Lower lobe of right lung (tissue), 2 donors: ENCODE data around the gene FAM9A. TPM values are rescaled to one million over a fixed set of nuclear protein-coding genes. Genes with fewer than 3 reads are reported as not detected.

Experiments used
- ATAC-seq, 2 donors: fragments of 200-7000 bp; cut with Tn5 transposase; one replicate each; pipeline ENCODE4 v1.9.1; 2020 to 2022; ENCODE audit warnings: mild to moderate bottlenecking in 2 of 2, moderate library complexity in 2 of 2
- DNase-seq: peaks from one replicate; pipeline ENCODE4 v3.0.0-alpha.2; 2020
- H3K27ac ChIP-seq: fragments of 200-600 bp; one replicate; pipeline ENCODE4 v1.8.0; 2022
- H3K27me3 ChIP-seq: fragments of 200-600 bp; one replicate; pipeline ENCODE4 v1.8.0; 2022; ENCODE audit warnings: low read depth
- H3K36me3 ChIP-seq: fragments of 200-600 bp; one replicate; pipeline ENCODE4 v1.8.0; 2022; ENCODE audit warnings: mild to moderate bottlenecking
- H3K4me1 ChIP-seq: fragments of 200-600 bp; one replicate; pipeline ENCODE4 v1.8.0; 2022
- H3K4me3 ChIP-seq: fragments of 200-600 bp; one replicate; pipeline ENCODE4 v1.8.0; 2022; ENCODE audit warnings: mild to moderate bottlenecking
- H3K9me3 ChIP-seq: fragments of 200-600 bp; one replicate; pipeline ENCODE4 v1.8.0; 2022
- intact Hi-C: fragments of 100-400 bp; cut with DNase I; formaldehyde crosslinking; loops from one replicate; pipeline ENCODE4 v1.11.0; 2022
- total RNA-seq: library from RNA; stranded (reverse); fragmentation: NEBNext Ultra II Directional; extraction: Animal tissue kit (Norgen Biotek cat#: 25700); gene quantifications from one replicate; pipeline ENCODE4 v1.2.1, GENCODE V29; 2021
- TF ChIP-seq, protein P1 (sequence below): fragments of 200-600 bp; IDR thresholded peaks from one replicate; pipeline ENCODE4 v1.8.0; 2022; ENCODE audit warnings: antibody characterized with exemption, mild to moderate bottlenecking
- donor health status: DM: no; HTN: yes; CAD: no; lungs with severe emphysema.

Gene FAM9A
- total RNA-seq, 1 donor from 2014 or later, result not detected

DNA sequence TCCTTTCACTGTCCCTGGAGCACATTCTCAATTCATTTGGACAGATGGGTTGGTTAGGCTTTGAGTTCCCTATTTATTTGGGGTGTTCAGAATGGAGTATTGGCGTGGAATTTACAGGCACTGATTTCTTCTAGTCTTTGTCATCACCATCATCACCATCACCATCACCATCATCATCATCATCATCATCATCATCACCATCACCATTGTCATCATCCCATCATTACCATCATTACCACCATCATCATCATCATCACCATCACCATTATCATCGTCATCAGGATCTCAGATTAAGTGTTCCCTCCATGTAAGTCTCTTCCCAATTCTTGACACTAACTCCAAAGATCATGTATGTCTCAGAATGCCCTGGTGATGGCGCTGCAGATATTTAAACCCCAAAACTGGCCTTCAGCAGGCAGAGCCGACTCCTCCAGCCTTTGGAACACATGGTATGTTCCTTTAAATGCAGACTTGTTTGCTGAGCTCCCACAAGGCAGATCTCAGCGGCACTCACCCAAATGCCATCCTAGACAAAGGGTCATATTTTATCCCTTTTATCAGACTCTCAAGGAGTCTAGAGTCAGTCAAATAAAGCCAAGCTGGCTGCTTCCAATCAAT lies 19.8 kb upstream of the FAM9A start:
- TF ChIP-seq, protein P1, sequence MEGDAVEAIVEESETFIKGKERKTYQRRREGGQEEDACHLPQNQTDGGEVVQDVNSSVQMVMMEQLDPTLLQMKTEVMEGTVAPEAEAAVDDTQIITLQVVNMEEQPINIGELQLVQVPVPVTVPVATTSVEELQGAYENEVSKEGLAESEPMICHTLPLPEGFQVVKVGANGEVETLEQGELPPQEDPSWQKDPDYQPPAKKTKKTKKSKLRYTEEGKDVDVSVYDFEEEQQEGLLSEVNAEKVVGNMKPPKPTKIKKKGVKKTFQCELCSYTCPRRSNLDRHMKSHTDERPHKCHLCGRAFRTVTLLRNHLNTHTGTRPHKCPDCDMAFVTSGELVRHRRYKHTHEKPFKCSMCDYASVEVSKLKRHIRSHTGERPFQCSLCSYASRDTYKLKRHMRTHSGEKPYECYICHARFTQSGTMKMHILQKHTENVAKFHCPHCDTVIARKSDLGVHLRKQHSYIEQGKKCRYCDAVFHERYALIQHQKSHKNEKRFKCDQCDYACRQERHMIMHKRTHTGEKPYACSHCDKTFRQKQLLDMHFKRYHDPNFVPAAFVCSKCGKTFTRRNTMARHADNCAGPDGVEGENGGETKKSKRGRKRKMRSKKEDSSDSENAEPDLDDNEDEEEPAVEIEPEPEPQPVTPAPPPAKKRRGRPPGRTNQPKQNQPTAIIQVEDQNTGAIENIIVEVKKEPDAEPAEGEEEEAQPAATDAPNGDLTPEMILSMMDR, result no peak
- DNase-seq (no peak), ATAC-seq (no peak)
- Histone ChIP-seq H3K4me3 (no peak overlapping the region), H3K27me3 (no peaks in the 10 kb centered on the region), H3K4me1 (no peaks in the 10 kb centered on the region), H3K9me3 (no peaks in the 10 kb centered on the region), H3K27ac (no peak overlapping the region), H3K36me3 (no peaks in the 10 kb centered on the region)
- intact Hi-C loops, result no loop called here

DNA sequence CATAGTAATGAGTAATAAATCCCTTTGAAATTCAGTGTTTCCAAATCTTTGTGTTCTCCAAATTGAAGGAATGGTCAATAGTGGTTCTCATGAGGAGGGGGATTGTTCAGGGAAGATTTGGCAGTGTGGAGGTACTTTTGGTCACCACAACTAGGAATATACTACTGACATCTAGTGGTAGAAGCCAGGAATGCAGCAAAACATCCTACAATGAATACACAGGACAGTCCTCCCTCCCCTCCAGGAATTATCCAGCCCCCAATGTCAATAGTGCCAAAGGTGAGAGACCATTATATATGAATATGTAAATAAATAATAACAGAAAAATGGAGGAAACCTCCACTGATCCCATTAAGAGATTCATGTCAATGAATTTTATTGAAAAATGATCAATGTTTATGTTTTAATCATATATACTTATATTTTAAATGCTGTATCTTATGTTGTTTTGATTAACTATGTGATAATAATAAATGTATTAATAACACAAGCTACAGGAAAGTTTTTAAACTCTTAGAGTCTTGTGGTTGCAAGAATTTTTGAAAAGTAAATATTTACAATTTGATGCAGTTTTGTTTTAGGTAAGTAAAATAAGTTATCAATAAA lies 14.4 kb upstream of the FAM9A start:
- intact Hi-C loops, result no loop called here
- no peaks in the 10 kb centered on the region for H3K4me1 ChIP-seq

DNA sequence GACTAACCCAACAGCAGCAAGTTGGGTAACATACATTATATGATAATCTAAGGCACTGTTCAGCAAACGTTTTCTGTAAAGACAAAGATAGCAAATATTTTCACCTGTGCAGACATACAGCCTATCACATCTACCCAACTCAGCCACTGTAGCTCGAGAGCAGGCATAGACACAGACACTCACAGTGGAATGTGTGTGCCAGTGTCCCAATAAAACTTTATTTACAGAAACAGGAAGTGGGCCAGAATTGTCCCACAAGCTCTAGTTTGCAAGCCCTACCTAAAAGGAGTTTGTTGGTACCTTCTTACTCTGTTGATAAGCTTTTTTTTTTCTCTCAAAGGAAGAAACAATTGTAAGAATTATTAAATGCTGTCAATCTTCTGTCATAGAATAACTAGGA lies 11.9 kb upstream of the FAM9A start:
- no peak for DNase-seq
- no peak overlapping the region for H3K27ac ChIP-seq
- H3K36me3 ChIP-seq, result no peaks in the 10 kb centered on the region
- H3K4me3 ChIP-seq, result no peak overlapping the region
- no peak for ATAC-seq
- TF ChIP-seq, protein P1, result no peak
- H3K4me1 ChIP-seq, result no peaks in the 10 kb centered on the region
- no peaks in the 10 kb centered on the region for H3K9me3 ChIP-seq
- no peaks in the 10 kb centered on the region for H3K27me3 ChIP-seq
- intact Hi-C loops, result no loop called here

More for the DNA sequence above, 14.4 kb upstream of the FAM9A start:
- TF ChIP-seq, protein P1, result peak; percentile 57
- no peaks in the 10 kb centered on the region for H3K27me3 ChIP-seq
- H3K27ac ChIP-seq, result no peak overlapping the region
- no peaks in the 10 kb centered on the region for H3K9me3 ChIP-seq
- H3K4me3 ChIP-seq, result no peak overlapping the region
- DNase-seq (no peak), ATAC-seq (peak in 1 of 2 donors; percentile 53)
- no peaks in the 10 kb centered on the region for H3K36me3 ChIP-seq

DNA sequence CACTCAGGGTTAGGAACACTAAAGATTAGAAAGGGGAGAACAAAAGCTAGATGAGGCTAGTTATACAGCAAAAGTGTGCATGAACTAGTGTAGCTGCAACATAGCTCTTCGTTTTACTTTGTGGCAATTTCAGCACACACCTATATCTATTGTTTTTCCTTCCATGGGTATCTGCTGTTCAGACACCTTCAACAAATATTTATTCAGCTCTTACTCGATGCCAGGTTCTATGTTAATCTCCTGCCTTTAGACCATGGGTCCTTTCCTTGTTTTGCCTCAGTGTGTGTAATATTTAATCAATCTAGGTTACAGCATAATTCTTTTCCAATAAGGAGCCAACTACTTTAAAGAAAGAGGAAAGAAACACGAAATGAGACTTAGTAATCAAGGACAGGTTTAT lies 10.4 kb upstream of the FAM9A start:
- TF ChIP-seq, protein P1, result no peak
- H3K36me3 ChIP-seq, result no peaks in the 10 kb centered on the region
- no peaks in the 10 kb centered on the region for H3K4me1 ChIP-seq
- H3K27ac ChIP-seq, result no peak overlapping the region
- H3K27me3 ChIP-seq, result no peaks in the 10 kb centered on the region
- no peaks in the 10 kb centered on the region for H3K9me3 ChIP-seq
- H3K4me3 ChIP-seq, result no peak overlapping the region
- no peak for DNase-seq
- intact Hi-C loops, result no loop called here
- ATAC-seq, result no peak

DNA sequence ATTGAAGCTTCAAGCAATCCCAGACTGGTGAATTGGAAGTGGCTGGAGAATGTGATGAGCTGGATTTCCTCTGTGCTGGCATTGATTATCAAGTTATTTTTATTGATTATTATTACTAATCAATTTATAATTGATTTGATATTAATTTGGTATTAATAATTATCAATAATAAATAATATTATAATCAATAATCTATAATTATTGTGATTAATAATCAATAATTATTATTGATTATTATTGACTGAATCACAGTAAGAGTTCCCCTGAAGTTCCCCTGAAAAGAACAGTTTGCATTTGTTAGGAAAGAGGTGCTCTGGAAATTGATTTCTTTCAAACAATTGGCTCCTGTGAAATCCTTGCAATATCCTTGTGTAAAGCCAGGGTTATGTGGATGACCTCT lies 7.5 kb upstream of the FAM9A start:
- no peaks in the 10 kb centered on the region for H3K4me1 ChIP-seq
- TF ChIP-seq, protein P1, result no peak
- H3K9me3 ChIP-seq, result no peaks in the 10 kb centered on the region
- H3K4me3 ChIP-seq, result no peak overlapping the region
- ATAC-seq (no peak), DNase-seq (no peak)
- no peaks in the 10 kb centered on the region for H3K36me3 ChIP-seq
- H3K27me3 ChIP-seq, result no peaks in the 10 kb centered on the region
- intact Hi-C loops, result no loop called here
- H3K27ac ChIP-seq, result no peak overlapping the region
